ENCODE data around the gene CPXM1.
"Not testable (repeated sequence)": the region's sequence is repeated elsewhere in the genome, so short reads cannot be mapped to it uniquely, and the experiment has no call there.

Gene CPXM1

GRCh38 chr20:2820896-2821869 lies 20.8 kb upstream of the CPXM1 start:
- no peak for DNase-seq

GRCh38 chr20:2820084-2820895 lies 19.9 kb upstream of the CPXM1 start:
- DNase-seq = no peak

GRCh38 chr20:2817891-2818595 lies 17.6 kb upstream of the CPXM1 start:
- no peak for DNase-seq

- no peak for DNase-seq
Observed at GRCh38 chr20:2817341-2817726, 16.9 kb upstream of the CPXM1 start.

- DNase-seq = no peak
Observed at GRCh38 chr20:2816583-2817340, 16.3 kb upstream of the CPXM1 start.

- no peak for DNase-seq
Observed at GRCh38 chr20:2816030-2816582, 15.7 kb upstream of the CPXM1 start, which contains the start of gene TMEM239. Gene TMEM239 (plus strand): TSS chr20:2816364. CDS start chr20:2816555, 191 bp downstream.

- DNase-seq = no peak
Observed at GRCh38 chr20:2815242-2815900, 14.9 kb upstream of the CPXM1 start.

GRCh38 chr20:2814587-2815051 lies 14.2 kb upstream of the CPXM1 start, which contains the start of gene C20orf141:
Gene C20orf141 (plus strand): TSS chr20:2814987. CDS start chr20:2815185, 198 bp downstream.
- no peak for DNase-seq

GRCh38 chr20:2814076-2814475 lies 13.6 kb upstream of the CPXM1 start:
- DNase-seq = no peak

- no peak for DNase-seq
Observed at GRCh38 chr20:2812189-2812588, 11.8 kb upstream of the CPXM1 start.

GRCh38 chr20:2809690-2810089 lies 9.3 kb upstream of the CPXM1 start:
- no peak for DNase-seq

- not testable (repeated sequence) for DNase-seq
Observed at GRCh38 chr20:2807929-2808328, 7.5 kb upstream of the CPXM1 start.

- DNase-seq = no peak
Observed at GRCh38 chr20:2807019-2807418, 6.6 kb upstream of the CPXM1 start.

- DNase-seq = no peak
Observed at GRCh38 chr20:2806351-2806701, 5.9 kb upstream of the CPXM1 start.

- no peak for DNase-seq
Observed at GRCh38 chr20:2805689-2806350, 5.4 kb upstream of the CPXM1 start.

GRCh38 chr20:2804852-2805688 lies 4.6 kb upstream of the CPXM1 start:
- DNase-seq = no peak

- no peak for DNase-seq
Observed at GRCh38 chr20:2804041-2804828, 3.8 kb upstream of the CPXM1 start.

GRCh38 chr20:2801286-2801728 lies 880 bp upstream of the CPXM1 start:
- DNase-seq = no peak

Data from cerebellar nuclear complex (tissue), 1 donor.